NCI-H2107 treated with DMSO at 0.1 percent for 48 hours (cell line): ENCODE measurements around the gene NADSYN1.

Experiments used
- DNase-seq: peaks from one replicate; lab custom pipeline; 2025; ENCODE audit not compliant: unreplicated experiment; lab: John Stamatoyannopoulos, UW

The NADSYN1 gene

DNA sequence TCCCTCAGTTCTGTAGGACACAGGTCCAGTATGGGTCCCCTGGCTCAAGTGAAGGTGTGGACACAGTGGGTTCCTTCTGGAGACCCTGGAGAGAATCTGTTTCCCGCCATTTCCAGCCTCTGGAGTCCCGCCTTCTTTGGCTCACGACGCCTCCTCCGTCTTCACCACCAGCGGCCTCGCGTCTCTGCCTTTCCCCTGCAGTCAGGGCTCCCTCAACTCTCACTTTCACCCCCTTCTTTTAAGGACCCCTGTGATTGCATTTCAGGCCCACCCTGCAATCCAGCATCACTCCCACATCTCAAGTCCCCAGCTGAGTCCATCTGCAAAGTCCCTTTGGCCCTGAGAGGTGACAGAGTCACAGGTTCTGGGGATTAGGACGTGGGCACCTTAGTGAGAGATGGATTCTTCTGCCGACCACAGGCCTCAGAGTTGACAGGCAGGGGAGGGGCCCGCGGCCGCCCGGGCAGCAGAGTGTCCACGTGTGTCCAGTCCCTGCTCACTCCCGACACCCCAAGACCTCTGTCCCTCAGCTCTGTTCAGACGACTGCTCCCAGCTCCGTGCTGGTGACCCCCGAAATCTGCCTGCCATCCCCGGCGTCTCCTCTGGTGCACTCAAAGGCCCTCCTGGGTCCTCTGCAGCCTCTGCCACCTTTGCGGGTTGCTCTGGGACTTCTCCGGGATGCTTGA, 37.2 kb downstream of the NADSYN1 start:
- no peak for DNase-seq

DNA sequence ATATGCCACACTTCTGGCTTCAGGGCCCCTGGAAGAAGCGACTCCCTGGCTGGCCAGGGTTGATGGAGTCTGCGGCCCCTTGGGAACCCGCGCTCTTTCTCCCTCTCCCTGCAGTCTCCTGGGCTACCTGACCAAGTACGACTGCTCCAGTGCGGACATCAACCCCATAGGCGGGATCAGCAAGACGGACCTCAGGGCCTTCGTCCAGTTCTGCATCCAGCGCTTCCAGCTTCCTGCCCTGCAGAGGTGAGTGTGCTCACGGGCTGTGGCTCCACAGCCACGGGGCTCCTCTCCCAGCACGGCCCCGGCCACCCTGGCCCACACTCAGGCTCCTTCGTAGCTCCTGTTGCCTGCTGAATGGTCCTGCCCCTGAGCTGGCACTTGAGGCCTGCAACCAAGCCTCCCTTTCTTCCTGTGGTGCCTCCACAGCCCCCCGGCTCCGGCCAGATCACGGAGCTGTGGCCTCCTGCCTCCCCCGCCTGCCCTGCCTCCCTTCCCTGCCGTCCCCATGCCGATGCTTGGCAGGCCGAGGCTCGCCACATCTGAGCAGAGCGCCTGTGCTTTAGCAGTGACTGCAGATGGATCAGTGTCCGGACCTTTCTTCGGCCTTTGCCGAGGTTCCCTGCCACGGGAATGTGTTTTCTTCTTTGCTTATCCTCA, 37.9 kb downstream of the NADSYN1 start:
- DNase-seq = no peak

DNA sequence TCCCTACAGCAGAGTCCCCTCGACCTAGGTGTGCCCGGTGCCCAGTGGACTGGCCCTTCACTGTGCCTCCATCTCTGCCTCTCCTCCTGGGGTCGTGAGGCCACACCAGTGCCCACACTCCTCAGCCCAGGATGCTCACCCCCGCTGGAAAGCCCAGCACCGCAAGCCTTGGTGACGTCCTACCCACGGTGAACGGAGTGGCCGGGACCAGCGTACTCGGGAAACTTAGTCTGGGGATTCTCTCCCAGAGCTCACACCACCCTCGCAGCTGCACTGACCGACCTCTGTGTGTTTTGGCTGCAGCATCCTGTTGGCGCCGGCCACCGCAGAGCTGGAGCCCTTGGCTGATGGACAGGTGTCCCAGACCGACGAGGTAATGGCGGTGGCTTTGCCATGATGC, 38.5 kb downstream of the NADSYN1 start:
- DNase-seq = no peak

DNA sequence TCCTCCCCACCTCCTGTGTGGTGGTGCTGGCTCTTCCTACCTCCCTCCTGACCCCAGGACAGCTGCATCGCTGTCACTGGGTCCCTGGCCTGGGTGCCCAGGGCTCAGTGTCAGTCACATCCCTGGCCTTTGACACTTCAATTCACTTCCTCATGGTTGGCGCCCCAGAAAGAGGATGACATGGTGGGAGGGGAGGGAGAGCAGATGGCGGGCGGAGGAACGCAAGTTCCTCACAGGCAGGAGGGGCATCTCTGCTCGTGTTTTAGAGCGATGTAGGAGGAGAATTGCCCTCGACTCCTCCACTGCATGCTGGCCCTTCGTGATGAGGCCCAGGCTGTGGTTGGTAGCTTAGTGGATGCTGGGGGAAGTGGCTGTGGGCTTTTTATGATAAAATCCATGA, 38.9 kb downstream of the NADSYN1 start:
- no peak for DNase-seq

DNA sequence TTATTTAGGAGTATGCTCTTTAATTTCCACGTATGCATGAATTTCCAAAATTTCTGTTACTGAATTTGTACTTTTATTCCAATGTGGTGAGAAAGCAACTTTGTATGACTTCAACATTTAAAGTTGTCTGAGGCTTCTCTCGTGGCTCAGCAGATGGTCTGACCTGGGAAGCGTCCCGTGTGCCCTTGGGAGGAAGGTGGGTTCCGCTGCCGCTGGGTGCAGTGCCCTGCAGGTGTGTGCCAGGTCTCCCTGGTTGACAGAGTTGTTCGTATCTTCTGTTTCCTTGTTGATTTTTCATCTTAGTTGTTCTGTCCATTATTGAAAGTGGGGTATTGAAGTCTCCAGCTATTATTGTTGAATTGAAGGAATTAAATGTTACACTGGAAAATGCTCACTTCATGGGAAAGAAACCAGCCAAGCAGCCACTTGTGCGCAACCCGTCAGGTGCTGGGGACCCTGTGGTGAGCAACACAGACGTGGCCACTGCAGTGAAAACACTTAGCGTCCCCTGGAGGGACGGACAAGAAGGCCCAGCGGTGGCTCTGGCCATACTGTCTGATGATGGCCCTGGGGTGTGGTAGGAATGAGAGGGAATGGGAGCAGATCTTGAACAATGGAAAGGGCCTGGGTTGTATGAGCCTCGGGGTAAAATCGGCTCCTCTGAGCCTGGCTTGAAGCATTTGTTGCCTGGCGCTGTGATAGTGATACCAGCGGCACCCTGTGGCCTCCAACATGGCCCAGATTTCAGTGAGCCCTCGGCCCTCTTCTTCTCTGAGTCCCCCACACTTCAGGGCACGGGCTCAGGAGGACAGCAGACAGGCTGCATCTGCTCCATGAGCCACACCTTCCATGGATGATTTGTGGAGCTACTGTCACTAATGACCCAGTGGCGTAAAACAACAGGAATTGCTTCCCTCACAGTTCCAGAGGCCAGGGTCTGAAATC, 42.6 kb downstream of the NADSYN1 start:
- DNase-seq = no peak

DNA sequence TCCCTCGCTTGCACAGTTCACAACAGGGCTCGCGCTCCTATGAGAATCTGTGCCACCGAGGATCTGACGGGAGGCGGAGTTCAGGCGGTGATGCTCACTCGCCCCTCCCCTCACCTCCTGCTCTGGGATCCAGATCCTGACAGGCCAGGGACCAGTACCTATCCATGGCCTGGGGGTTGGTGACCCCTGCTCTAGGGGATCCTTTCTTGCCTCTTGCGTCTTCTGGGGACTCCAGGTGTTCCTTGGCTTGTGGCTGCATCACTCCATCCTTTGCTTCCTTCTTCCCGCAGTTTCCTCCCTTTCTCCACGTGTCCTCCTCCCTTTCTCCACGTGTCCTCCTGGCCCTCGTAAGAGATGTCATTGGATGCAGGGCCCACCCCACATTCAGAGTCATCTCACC, 43.4 kb downstream of the NADSYN1 start:
- no peak for DNase-seq

DNA sequence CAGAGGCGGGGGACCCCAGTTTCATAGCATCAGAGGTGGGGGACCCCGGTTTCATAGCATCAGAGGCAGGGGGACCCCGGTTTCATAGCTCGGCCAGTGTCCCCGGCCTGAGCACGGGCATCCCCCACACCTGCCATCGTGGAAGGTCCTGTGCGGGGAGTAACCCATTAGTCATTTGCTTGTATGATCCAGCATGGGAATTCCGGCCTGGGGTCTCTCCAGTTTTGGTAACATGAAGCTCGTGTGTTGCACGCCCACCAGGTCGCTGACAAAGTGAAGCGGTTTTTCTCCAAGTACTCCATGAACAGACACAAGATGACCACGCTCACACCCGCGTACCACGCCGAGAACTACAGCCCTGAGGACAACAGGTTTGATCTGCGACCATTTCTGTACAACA, 45.1 kb downstream of the NADSYN1 start:
- no peak for DNase-seq

DNA sequence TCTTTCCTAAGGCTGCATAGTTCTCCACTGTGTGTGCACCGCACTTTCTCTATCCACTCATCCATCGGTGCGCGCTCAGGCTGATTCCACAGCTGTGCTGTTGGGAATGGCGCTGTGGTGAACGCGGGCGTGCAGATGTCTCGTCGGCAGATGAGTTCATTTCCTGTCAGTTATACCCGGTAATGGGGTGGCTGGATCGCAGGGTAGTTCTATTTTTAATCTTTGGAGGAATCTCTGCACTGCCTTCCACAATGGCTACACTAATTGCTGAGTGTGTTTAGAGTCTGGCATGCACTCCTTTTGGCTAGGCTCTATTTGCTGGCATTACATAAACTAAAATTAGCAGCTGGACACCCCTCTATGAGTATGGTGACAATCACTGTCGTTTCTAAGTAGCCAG, 46.1 kb downstream of the NADSYN1 start:
- no peak for DNase-seq

DNA sequence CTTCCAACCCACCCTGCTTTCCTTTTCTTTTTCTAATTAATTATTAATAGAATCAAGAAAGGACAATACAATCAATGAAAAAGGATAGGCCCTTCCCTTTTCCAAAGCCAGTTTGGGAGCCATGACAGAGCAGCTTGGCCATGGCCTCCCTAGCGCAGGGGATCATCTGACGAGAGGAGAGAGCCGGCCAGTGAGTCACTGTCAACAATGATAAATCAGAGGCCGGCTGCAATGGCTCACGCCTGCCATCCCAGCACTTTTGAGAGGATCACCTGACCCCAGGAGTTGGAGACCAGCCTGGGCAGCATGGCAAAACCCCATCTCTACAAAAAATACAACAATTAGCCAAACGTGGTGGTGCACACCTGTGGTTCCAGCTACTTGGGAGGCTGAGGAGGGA, 46.5 kb downstream of the NADSYN1 start:
- DNase-seq = no peak

DNA sequence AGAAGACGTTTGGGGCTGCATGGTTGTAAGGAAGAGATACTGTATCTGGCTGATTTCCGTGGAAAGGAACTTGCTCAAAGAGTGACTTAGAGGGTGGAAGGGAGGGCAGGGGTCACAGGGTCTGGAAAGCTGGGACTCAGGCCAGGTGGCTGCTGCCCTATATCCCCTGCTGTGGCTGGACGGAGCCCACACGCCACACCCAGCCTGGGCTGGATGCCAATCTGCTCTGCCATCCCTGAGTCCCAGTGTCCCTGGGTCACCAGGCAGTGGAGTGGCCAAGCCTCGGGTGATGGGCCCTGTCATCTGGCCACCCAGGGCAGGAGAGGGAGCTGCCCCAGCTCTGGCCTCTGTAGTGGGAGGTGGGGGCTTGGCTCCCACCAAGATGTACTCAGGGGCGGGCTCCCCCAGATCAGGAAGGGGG, 47.6 kb downstream of the NADSYN1 start:
- no peak for DNase-seq

DNA sequence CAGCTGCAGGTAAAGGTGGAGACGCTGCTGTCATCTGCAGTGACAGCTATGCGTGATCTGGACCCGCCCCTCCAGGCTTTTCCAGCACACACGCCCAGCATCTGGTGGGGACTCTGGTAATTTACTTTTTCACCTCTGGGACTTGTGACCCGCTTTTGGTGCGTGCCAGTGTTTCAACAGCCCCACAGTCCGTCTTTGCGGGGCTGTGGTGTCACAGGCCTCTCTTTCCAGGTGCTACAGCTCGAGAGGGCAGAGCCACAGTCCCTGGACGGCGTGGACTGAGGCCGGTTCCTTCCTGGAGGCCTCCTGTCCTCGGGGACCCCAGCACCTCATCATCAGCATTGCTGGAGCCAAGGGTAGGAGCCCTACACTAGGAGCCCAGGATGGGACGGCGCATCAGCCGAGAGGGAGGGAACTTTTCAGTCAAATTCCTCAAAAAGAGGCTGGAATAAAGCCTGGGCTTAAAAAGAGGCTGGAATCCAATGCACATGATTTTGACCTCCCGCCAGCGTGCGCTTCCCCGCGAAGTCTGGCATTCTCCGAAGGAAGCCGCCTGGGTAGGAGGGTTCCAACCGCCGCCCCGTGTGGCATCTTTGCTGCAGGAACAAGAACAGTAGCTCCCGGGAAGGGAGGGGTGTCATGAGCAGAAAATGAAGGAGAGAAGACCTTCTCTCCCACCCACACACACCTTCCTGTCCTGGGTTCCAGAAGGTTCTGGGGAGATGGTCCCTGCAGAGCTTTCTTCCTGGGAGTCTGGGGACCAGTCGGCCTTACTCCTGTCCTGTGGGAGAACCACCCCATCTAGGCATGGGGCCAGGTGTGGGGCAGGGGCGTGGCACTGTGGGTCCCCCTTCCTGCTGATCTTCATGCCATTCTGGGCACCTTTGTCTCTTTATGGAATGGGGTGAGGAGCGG, 48.3 kb downstream of the NADSYN1 start:
- DNase-seq = no peak

DNA sequence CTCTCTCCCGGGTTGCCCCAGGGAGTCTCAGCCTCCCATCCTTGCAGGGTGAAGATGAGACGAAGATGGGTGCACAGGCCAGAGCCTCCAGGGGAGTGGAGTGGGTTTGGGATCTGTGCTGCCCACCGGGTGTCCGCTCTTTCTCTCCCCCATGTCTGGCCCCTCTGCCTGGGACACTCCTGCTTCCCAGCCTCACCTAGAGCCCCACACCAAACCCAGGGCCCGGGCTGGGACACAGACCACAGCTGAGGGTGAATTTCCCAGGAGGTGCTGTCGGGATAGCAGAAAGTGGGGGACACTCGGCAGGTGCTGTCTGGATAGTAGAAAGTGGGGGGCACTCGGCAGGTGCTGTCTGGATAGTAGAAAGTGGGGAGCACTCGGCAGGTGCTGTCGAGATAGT, 49.0 kb downstream of the NADSYN1 start:
- DNase-seq = no peak

DNA sequence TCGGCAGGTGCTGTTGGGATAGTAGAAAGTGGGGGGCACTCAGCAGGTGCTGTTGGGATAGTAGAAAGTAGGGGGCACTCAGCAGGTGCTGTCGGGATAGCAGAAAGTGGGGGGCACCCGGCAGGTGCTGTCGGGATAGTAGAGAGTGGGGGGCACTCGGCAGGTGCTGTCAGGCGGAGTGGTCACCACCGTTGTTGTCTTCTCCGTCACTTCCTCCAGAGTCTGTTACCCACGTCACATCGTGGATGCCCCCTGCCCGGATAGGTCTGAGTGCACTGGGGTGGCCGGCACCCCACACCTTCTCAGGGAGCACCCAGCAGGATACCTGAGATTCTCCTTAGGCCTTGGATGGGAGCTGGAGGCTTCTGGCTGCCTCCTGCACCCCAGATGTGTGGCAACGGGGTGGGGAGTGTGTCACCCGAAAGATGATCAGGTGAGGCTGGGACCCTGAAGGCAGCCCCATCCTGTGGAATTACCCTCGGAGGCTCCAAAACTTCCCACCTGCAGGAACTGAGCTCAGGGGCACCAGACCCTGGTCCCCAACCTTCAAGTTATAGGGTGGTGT, 50.0 kb downstream of the NADSYN1 start:
- DNase-seq = no peak

DNA sequence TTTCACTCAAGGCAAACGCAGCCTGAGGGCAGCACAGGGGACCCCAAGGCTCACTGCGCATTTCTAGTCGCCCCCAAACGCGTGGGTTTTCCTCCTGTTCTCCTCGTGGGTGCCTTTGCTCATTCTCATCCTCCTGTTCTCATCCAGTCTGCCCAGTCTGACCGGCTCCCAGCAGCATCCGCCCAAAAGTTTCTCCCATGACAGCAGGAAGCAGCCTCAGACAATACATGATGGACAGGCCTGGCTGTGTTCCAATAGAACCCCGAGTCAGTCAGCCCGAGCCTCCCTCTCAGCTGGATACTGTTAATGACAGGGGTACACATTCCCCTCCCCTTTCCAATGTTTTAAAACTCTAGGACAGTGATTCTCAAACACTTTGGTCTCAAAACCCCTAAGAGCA, 51.5 kb downstream of the NADSYN1 start:
- DNase-seq = no peak

DNA sequence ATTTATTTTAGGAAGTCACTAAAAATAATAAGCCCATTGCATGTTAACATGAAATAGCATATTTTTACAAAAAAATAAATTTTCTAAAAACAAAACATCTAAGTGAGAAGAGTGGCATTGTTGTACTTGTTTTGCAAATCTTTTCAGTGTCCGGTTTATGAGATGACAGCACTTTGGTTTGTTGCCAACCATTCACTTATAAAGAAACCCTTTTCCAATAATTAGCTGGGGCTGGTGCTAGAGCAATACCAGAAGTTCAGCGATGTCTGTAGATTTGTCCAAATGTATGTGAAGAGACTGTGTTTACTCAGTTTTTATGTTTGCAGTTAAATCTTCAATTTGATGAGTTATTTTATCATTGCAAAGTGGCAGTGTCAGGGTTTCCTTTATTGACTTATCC, 52.0 kb downstream of the NADSYN1 start:
- no peak for DNase-seq

DNA sequence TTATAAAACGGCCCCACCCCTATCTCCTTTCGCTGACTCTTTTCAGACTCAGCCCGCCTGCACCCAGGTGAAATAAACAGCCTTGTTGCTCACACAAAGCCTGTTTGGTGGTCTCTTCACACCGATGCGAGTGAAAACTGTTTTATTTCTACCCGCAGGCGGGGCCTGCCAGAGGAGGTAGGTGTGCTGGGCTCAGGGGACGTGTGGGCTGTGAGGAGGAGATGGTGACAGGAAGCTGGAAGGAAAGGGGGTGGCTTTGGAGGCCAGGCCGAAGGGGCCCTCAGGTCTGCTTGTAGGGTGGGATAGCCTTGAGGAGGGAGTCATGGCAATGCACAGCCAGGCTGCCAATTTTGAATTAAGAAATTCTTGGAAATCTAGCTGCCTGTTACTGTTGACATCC, 52.8 kb downstream of the NADSYN1 start:
- DNase-seq = no peak

DNA sequence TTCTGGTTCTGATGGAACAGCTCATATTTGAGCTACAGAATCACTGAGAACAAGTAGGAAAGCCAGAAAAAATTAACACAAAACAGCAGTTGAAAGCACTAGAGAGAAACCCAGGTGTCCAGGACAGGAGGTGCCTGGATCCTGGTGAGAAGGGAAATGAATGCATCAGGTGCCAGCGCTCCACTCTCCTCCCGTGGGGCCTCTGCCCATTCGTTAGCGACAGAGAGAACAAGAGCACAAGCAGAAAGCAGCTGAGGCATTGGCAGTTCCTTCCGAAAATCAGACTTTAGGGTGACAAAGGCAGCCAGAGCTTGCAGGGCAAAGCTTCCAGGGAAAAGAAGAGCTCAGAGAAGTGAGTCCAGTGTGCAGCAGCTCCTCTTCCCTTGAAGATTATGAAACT, 54.1 kb downstream of the NADSYN1 start:
- DNase-seq = no peak

DNA sequence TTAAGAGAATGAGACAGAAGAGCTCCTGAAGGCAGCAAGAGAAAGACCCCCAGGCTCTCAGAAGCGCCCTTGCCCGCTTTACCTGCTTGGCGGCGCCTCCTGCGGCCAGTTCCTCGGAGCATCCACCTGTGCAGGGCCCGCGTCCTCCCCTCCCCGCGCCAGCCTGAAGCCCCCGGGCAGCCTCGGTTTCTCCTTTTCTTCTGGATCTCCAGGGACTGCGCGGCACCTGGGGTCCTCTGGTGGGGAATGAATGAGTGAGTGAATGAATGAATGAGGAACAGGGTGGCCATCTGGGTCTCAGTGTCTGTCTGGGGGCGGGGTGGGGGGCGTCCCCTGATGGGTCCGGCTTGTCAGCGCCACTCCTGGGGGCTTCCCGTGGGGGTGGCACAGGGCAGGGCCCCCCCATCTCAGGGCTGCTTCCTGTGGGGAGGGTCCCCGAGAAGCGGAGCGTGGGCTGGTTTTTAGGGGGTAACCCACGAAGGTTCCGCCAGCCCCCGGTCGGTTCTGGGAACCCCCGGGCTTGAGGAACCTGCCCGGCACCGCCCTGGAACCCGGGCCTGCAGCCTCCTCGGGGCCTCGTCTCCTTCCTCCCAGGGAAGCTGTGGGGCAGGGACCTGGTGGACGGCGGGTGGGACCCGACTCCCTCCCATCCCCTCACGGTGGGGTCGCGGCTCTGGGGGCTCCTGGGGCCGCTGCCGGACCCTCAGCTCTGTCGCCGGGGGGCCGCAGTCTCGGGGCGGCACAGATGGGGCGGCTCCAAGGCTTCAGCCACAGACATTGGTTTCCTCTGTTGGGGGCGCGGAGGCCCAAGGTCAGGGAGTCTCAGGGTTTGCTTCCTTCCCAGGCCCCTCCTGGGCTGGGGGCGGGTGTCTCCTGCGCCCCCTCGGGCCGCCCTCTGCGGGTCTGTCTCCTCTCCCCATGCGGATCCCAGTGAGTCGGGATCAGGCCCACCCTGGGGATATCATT, 65.8 kb downstream of the NADSYN1 start:
- no peak for DNase-seq

DNA sequence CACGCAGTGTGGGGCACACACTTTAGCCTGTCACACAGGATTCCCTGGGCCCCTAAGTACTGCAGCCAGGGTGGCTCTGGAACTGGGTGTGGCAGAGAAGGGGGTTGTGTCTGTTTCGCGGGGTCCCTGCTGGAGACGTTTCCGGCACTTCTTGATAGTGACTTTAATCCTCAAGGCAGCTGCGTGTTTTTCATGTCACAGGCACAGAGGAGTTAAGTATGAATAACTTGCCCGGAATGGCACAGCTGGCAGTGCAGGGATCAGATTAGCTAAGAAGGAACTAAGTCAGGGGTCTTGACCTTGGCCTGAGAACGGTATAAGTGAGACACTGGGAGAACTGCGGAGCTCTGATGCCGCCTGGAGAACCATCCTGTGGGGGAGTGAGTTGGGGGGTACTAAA, 66.5 kb downstream of the NADSYN1 start:
- DNase-seq = no peak
